ENCODE measurements around the gene ZNF587B.
A peak's percentile ranks its signal among the peaks of the same experiment; 100 is the strongest.
"Not testable (repeated sequence)": the region's sequence is repeated elsewhere in the genome, so short reads cannot be mapped to it uniquely, and the experiment has no call there.

Gene ZNF587B

GRCh38 chr19:57830071-57830602 lies at the start of gene ZNF587B:
ZNF587B (plus strand) TSS chr19:57830299; CDS start chr19:57830529, 230 bp downstream.
- DNase-seq (ENCODE audit: low read depth in 3 of 3): no peak

- DNase-seq (ENCODE audit: low read depth in 3 of 3): no peak
Observed at GRCh38 chr19:57786286-57786685, 43.8 kb upstream of the ZNF587B start.

DNA sequence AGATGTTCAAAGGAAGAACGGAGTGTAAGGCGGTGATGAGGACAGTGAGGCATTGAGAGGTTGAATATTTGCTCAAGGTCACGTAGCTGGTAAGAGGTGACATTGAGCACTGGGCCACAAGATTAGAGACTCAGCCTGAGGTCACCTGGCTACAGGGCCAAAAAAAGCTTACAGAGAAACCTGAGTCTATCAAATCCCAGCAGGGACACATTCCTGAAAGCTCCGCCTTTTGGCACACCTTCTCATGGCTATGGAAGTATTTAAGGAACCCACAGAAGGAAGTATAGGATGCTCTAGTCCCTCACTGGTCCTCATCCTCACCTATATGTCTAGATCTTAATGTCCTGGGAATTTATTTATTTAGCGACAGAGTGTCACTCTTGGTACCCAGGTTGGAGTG lies 43.2 kb upstream of the ZNF587B start:
- no peak for DNase-seq (ENCODE audit: low read depth in 3 of 3)

- no peak for DNase-seq (ENCODE audit: low read depth in 3 of 3)
Observed at GRCh38 chr19:57788114-57788692, 41.9 kb upstream of the ZNF587B start.

GRCh38 chr19:57789288-57789687 lies 40.8 kb upstream of the ZNF587B start:
- DNase-seq (ENCODE audit: low read depth in 3 of 3): no peak

GRCh38 chr19:57796580-57796979 lies 33.5 kb upstream of the ZNF587B start:
- not testable (repeated sequence) for DNase-seq (ENCODE audit: low read depth in 3 of 3)

- DNase-seq (ENCODE audit: low read depth in 3 of 3): no peak
Observed at GRCh38 chr19:57800696-57801095, 29.4 kb upstream of the ZNF587B start.

- DNase-seq (ENCODE audit: low read depth in 3 of 3): no peak
Observed at GRCh38 chr19:57802269-57802668, 27.8 kb upstream of the ZNF587B start.

DNA sequence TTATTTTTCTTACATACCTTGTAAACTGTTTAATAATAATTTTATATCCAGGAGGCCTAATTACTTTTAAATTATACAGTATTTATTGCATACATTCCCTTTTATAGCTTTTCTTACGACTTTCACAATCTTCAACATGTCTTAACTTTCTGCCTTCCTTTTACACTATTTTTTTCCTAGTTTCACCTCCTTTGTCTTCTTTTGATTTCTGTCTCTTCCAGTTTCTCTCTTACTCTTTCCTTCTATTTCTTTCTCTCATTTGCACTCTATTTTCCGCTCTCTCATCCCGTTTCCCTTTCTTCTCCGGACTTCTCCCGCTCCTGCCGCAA lies 26.9 kb upstream of the ZNF587B start:
- no peak for DNase-seq (ENCODE audit: low read depth in 3 of 3)

DNA sequence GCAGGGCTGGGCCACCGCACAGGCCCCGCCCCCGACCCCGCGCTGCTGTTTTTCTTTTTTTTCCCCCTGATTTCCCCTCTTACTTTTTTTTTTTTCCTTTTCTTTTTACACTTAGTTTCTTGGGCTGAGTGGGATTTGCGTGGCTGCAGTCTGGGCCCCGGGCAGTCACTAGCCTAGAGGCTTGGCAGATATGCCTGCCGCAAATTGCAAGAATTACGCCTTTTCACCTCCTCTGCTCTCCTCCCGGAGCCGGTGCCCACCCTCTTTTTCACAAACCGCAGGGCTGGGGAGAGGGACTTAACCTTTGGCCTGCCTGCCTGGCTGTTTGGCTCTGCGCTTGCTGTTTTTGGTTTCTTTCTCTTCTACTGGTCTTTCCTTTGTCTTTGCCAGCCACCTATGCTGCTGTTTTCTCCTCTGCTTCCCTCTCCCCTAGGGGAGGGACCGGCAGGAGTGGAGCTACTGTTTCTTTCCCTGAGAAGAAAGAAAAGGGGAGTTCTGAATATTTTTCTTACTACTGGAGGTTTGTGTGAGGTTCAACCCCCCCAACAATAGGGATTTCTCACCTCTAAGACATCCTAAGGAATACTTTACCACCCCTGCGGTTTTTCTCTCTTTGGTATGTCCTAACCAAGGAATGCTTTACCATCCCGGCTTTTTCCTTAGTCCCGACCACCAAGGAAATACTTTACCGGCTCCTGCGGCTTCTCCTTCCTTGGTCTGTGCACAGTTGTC lies 26.3 kb upstream of the ZNF587B start:
- no peak for DNase-seq (ENCODE audit: low read depth in 3 of 3)

DNA sequence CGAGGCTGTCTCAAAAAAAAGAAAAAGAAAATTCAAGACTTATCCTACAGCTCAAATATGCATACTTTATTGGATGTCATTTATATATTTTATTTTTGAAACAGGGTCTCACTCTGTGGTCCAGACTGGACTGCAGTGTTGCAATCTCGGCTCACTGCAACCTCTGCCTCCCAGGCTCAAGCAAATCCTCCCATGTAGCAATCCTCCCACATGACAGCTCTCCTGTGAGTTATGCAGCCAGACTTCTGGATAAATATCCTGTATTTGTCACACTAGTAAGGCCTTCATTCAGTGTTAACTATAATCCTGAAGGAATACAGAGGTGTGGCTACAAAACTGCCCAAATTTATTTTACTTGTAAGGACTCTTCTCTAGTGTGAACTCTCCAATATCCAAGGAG lies 22.6 kb upstream of the ZNF587B start:
- DNase-seq (ENCODE audit: low read depth in 3 of 3): no peak

DNA sequence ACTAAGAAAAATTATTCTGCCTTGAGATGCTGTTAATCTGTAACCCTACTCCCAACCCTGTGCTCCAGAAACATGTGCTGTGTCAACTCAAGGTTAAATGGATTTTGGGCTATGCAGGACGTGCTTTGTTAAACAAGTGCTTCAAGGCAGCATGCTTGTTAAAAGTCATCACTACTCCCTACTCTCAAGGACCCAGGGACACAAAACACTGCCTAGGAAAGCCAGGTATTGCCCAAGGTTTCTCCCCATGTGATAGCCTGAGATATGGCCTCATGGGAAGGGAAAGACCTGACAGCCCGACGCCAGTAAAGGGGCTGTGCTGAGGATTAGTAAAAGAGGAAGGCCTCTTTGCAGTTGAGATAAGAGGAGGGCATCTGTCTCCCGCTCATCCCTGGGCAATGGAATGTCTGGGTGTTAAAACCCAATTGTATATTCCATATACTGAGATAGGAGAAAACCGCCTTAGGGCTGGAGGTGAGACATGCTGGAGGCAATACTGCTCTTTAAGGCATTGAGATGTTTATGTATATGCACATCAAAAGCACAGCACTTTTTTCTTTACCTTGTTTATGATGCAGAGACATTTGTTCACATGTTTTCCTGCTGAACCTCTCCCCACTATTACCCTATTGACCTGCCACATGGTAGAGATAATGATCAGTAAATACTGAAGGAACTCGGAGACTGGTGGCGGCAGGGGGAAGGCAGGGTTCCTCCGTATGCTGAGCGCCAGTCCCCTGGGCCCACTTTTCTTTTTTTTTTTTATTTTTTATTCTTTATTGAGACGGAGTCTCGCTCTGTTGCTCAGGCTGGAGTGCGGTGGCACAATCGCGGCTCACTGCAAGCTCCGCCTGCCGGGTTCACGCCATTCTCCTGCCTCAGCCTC lies 19.4 kb upstream of the ZNF587B start:
- not testable (repeated sequence) for DNase-seq (ENCODE audit: low read depth in 3 of 3)

DNA sequence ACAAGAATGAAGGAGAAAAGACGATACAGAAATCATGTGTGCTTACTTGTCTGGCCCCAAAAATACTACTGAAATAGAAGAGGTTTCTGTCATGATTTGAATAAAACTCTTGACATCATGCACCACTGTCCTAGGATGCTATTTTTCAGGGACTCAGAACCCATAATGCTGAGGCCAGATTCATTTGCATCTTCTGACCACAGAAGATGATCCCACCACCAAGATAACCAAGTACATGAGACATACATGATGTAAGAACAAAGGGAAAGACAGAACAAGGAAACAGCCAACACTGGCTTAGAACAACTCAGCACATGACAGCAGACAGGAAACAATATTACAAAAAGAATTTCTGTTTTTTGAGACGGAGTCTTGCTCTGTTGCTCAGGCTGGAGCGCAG lies 17.9 kb upstream of the ZNF587B start:
- no peak for DNase-seq (ENCODE audit: low read depth in 3 of 3)

- not testable (repeated sequence) for DNase-seq (ENCODE audit: low read depth in 3 of 3)
Observed at GRCh38 chr19:57812975-57813820, 16.9 kb upstream of the ZNF587B start.

DNA sequence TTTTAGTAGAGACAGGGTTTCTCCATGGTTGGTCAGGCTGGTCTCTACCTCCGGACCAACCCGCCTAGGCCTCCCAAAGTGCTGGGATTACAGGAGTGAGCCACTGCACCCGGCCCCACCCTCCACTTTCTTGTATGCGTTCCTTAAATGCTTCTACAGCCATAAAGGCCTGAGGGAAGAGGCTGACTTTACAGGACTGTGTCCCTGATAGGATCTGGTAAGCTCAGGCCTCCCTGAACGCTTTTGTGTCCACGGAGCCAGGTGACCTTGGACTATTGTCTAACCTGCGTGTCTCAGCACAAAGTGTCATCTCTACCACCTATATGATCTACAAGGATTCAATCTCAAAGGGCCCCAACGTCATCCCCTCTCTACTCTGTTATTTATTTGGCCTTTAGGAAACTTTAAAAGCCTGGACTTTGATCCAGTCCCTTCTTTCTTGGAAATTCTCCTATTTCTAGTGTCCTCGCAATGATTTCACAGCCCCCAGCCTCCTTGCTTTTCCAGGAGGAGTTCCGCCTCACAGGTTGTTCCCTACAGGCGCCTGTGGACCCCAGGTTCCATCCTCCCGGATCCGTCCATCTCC lies 16.1 kb upstream of the ZNF587B start:
- DNase-seq (ENCODE audit: low read depth in 3 of 3): no peak

GRCh38 chr19:57814505-57815246 lies 15.4 kb upstream of the ZNF587B start, which contains the start of gene ZNF552:
ZNF552 (minus strand) TSS chr19:57814913; CDS start chr19:57814743, 170 bp downstream.
- DNase-seq (ENCODE audit: low read depth in 3 of 3): peak; percentile 38 to 58 (median 43)

DNA sequence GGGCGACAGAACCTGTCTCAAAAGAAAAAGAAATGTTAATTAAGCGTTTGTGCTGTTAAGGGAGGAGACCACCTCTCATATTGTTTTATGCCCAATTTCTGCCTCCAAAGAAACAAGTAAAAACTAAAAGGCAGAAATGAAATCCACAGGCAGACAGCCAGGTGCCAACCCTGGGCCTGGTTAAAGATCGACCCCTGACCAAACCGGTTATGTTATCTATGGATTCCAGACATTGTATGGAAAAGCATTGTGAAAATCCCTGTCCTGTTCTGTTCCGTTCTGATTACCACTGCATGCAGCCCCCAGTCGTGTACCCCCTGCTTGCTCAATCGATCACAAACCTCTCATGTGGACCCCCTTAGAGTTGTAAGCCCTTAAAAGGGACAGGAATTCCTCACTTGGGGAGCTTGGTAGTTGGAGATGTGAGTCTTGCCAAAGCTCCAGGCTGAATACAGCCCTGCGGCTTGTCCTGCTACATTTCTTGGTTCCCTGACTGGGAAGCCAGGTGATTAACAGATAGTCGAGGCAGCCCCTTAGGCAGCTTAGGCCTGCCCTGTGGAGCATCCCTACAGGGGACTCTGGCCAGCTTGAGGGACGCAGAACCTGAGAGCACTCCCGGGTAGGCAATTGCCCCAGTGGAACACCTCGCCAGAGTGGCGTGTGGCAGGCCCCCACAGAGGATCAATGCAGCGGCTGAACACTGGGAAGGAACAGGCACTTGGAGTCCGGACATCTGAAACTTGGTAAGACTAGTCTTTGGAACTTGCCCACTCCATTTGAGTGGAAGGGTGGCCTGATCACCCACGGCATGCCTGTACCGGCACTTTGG lies 14.6 kb upstream of the ZNF587B start:
- DNase-seq (ENCODE audit: low read depth in 3 of 3): no peak

GRCh38 chr19:57816652-57817051 lies 13.4 kb upstream of the ZNF587B start:
- no peak for DNase-seq (ENCODE audit: low read depth in 3 of 3)

DNA sequence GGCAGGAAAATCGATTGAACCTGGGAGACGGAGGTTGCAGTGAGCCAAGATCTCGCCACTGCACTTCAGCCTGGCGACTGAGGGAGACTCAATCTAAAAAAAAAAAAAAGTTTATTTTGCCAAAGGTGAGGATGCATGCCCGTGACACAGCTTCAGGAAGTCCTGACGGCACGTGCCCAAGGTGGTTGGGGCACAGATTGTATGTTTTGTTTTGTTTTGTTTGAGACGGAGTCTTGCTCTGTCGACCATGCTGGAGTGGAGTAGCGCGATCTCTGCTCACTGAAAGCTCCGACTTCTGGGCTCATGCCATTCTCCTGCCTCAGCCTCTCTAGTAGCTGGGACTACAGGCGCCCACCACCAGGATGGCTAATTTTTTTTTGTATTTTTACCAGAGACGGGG lies 12.1 kb upstream of the ZNF587B start:
- DNase-seq (ENCODE audit: low read depth in 3 of 3): no peak

Data from stimulated activated CD4-positive, alpha-beta T cell treated with anti-CD3 and anti-CD28 coated beads, TNF-alpha, amount 100 ng/mL, for 4 hours (primary cell).